K562 (cell line): Measurements from ENCODE around the gene SRCAP. TPM values are rescaled to one million over a fixed set of nuclear protein-coding genes. Genes with fewer than 3 reads are reported as not detected.

Experiments
- CHD2 ChIP-seq: IDR thresholded peaks from 2 replicates; pipeline ENCODE4 v1.6.1; 2011; ENCODE audit warnings: low read depth, low read length
- CTCFL ChIP-seq: IDR thresholded peaks from 2 replicates; pipeline ENCODE4 v1.6.1; 2011; ENCODE audit warnings: borderline replicate concordance, low read depth, mild to moderate bottlenecking, moderate library complexity, low read length; ENCODE audit not compliant: insufficient read depth, poor library complexity, severe bottlenecking
- DACH1 ChIP-seq: fragments of 450-650 bp; IDR thresholded peaks from 2 replicates; pipeline ENCODE4 v1.6.1; 2018; ENCODE audit not compliant: partially characterized antibody
- EGR1 ChIP-seq: fragments of 450-650 bp; conservative IDR thresholded peaks from 2 replicates; pipeline ENCODE4 v1.6.1; 2017; ENCODE audit warnings: mild to moderate bottlenecking
- HNRNPLL ChIP-seq: fragments of 200-400 bp; formaldehyde crosslinking; IDR thresholded peaks from 2 replicates; pipeline ENCODE4 v1.6.1; 2017; ENCODE audit warnings: low read length, low read depth, mild to moderate bottlenecking; ENCODE audit not compliant: poor library complexity, severe bottlenecking
- ILK ChIP-seq: fragments of 450-650 bp; IDR thresholded peaks from 2 replicates; pipeline ENCODE4 v1.6.1; 2016; ENCODE audit warnings: missing genetic modification characterization, low read depth, mild to moderate bottlenecking, missing compliant biosample characterization, moderate library complexity, borderline replicate concordance
- MEF2D ChIP-seq: conservative IDR thresholded peaks from 2 replicates; pipeline ENCODE4 v1.6.1; 2016; ENCODE audit warnings: low read depth, missing genetic modification characterization, missing compliant biosample characterization
- MYNN ChIP-seq, 2 experiments: sonication (generic); formaldehyde crosslinking in 1 of 2; IDR thresholded peaks; 2 replicates each; pipeline versions ENCODE4 v1.5.0 to v1.6.1; 2016 to 2020; ENCODE audit warnings: antibody characterized with exemption in 1 of 2, missing genetic modification reagents in 1 of 2
- NEUROD1 ChIP-seq: fragments of 150-350 bp; IDR thresholded peaks from 2 replicates; pipeline ENCODE4 v1.6.1; 2014; ENCODE audit warnings: borderline replicate concordance, low read length, low read depth; ENCODE audit not compliant: partially characterized antibody
- NFIX ChIP-seq: fragments of 250-450 bp; sonication (Bioruptor Pico); IDR thresholded peaks from 2 replicates; pipeline ENCODE4 v1.4.0; 2020; ENCODE audit warnings: low read depth, mild to moderate bottlenecking, moderate library complexity
- USF2 ChIP-seq: sonication (generic); formaldehyde crosslinking; IDR thresholded peaks from 2 replicates; pipeline ENCODE4 v1.5.0; 2020; ENCODE audit warnings: missing genetic modification reagents
- XRCC3 ChIP-seq: fragments of 450-650 bp; IDR thresholded peaks from 2 replicates; pipeline ENCODE4 v1.6.1; 2017; ENCODE audit warnings: mild to moderate bottlenecking, moderate library complexity
- ZMIZ1 ChIP-seq, 2 experiments: fragments of 150-350 bp in 1 of 2; IDR thresholded peaks; 2 replicates each; pipeline ENCODE4 v1.6.1; 2012 to 2016; ENCODE audit warnings: low read depth in 2 of 2, low read length in 2 of 2, mild to moderate bottlenecking in 1 of 2, moderate library complexity in 1 of 2
- polyA plus RNA-seq, 8 experiments: library from polyadenylated mRNA; depleted of rRNA in 4 of 8; stranded (reverse) in 5 of 8; unstranded in 3 of 8; fragments of >200 nt; fragmentation: Nextera tagmentation in 2 of 8; fragmentation: Illumina TruSeq in 1 of 8; extraction: Ambion mirVana in 2 of 8; extraction: Trizol in 1 of 8; gene quantifications; 2 replicates each; pipeline versions ENCODE4 v1.2.1 to v1.2.3, GENCODE V29; 2011 to 2014; ENCODE audit warnings: inconsistent platforms in 1 of 8, missing spikeins in 1 of 8
- total RNA-seq, 7 experiments: library from RNA; depleted of rRNA in 6 of 7; stranded (reverse); fragments of >200 nt in 6 of 7; fragmentation: Illumina TruSeq in 2 of 7; extraction: Trizol in 2 of 7; gene quantifications; 2 replicates each; pipeline versions ENCODE4 v1.2.1 to v1.2.3, GENCODE V29; 2011 to 2021; ENCODE audit warnings: low replicate concordance in 1 of 7

SRCAP gene
- total and polyA plus RNA-seq, 9 of the 15 experiments (the other 6 are each of a cell fraction or from before 2014, with no cell fraction given), result 0.21 to 62.6 (median 5.8) TPM

GRCh38 chr16:30658731-30659506 lies 40.1 kb upstream of the SRCAP start (continued):
- no peak for TF ChIP-seq USF2 (CRISPR knock-in tag)
- no peak for TF ChIP-seq NFIX (CRISPR knock-in tag)
- no peak; a peak in 1 of 4 replicates for TF ChIP-seq ZMIZ1 (IDR thresholded peaks at IDR 0.05; ENCODE audit: low read depth in 2 of 2, low read length in 2 of 2)
- TF ChIP-seq ILK, result no peak
- no peak for TF ChIP-seq DACH1
- TF ChIP-seq CHD2, result no peak
- peak; percentile 96 for TF ChIP-seq CTCFL
- TF ChIP-seq HNRNPLL, result peak; percentile 83
- TF ChIP-seq NEUROD1, result peak; percentile 10
- TF ChIP-seq MYNN (IDR thresholded peaks at IDR 0.05), result 0 out of 2 replicates have a peak, but pooled peaks have one; percentile 5
- no peak for TF ChIP-seq MYNN (CRISPR knock-in tag; IDR thresholded peaks at IDR 0.05)
- TF ChIP-seq EGR1, result no peak
- no peak for TF ChIP-seq XRCC3
- TF ChIP-seq MEF2D (tag), result no peak
